HEK293 (cell line): Measurements from ENCODE around the gene TMEM234.

ENCODE experiments used
- AEBP2 ChIP-seq: fragments of 450-650 bp; formaldehyde crosslinking; IDR thresholded peaks from 2 replicates; pipeline ENCODE4 v1.5.1; 2016; ENCODE audit warnings: missing biosample characterization, missing genetic modification characterization, borderline replicate concordance
- BCL11B ChIP-seq: fragments of 450-650 bp; formaldehyde crosslinking; IDR thresholded peaks from 2 replicates; pipeline ENCODE4 v1.5.1; 2016; ENCODE audit warnings: low read depth, missing biosample characterization, missing genetic modification characterization
- EGR2 ChIP-seq: fragments of 450-650 bp; formaldehyde crosslinking; IDR thresholded peaks from 2 replicates; pipeline ENCODE4 v1.5.1; 2016; ENCODE audit warnings: low read depth, missing biosample characterization, missing genetic modification characterization
- ZBTB8A ChIP-seq: fragments of 450-650 bp; formaldehyde crosslinking; IDR thresholded peaks from 2 replicates; pipeline ENCODE4 v1.5.1; 2016; ENCODE audit warnings: missing biosample characterization, missing genetic modification characterization
- ZEB2 ChIP-seq: fragments of 450-650 bp; formaldehyde crosslinking; IDR thresholded peaks from 2 replicates; pipeline ENCODE4 v1.5.1; 2016; ENCODE audit warnings: missing biosample characterization, missing genetic modification characterization
- ZNF157 ChIP-seq: fragments of 450-650 bp; formaldehyde crosslinking; IDR thresholded peaks from 2 replicates; pipeline ENCODE4 v1.5.1; 2016; ENCODE audit warnings: missing biosample characterization, missing genetic modification characterization
- ZNF223 ChIP-seq: fragments of 450-650 bp; formaldehyde crosslinking; IDR thresholded peaks from 2 replicates; pipeline ENCODE4 v1.5.1; 2016; ENCODE audit warnings: missing biosample characterization, missing genetic modification characterization
- ZNF239 ChIP-seq: fragments of 450-650 bp; formaldehyde crosslinking; IDR thresholded peaks from 2 replicates; pipeline ENCODE4 v1.5.1; 2016; ENCODE audit warnings: missing biosample characterization, missing genetic modification characterization
- ZNF26 ChIP-seq: fragments of 450-650 bp; formaldehyde crosslinking; IDR thresholded peaks from 2 replicates; pipeline ENCODE4 v1.5.1; 2016; ENCODE audit warnings: missing biosample characterization, missing genetic modification characterization
- ZNF311 ChIP-seq: fragments of 450-650 bp; formaldehyde crosslinking; IDR thresholded peaks from 2 replicates; pipeline ENCODE4 v1.5.1; 2017; ENCODE audit warnings: missing biosample characterization, missing genetic modification characterization, borderline replicate concordance
- ZNF324 ChIP-seq: fragments of 450-650 bp; formaldehyde crosslinking; IDR thresholded peaks from 2 replicates; pipeline ENCODE4 v1.5.1; 2016; ENCODE audit warnings: missing biosample characterization, missing genetic modification characterization
- ZNF335 ChIP-seq: fragments of 450-650 bp; formaldehyde crosslinking; conservative IDR thresholded peaks from 2 replicates; pipeline ENCODE4 v1.5.1; 2016; ENCODE audit warnings: missing biosample characterization, missing genetic modification characterization
- ZNF404 ChIP-seq: fragments of 450-650 bp; formaldehyde crosslinking; IDR thresholded peaks from 2 replicates; pipeline ENCODE4 v1.5.1; 2017; ENCODE audit warnings: missing biosample characterization, missing genetic modification characterization
- ZNF548 ChIP-seq: fragments of 450-650 bp; formaldehyde crosslinking; IDR thresholded peaks from 2 replicates; pipeline ENCODE4 v1.5.1; 2016; ENCODE audit warnings: missing biosample characterization, missing genetic modification characterization
- ZNF600 ChIP-seq: fragments of 450-650 bp; formaldehyde crosslinking; IDR thresholded peaks from 2 replicates; pipeline ENCODE4 v1.5.1; 2016; ENCODE audit warnings: missing biosample characterization, missing genetic modification characterization
- ZNF624 ChIP-seq: fragments of 450-650 bp; formaldehyde crosslinking; IDR thresholded peaks from 2 replicates; pipeline ENCODE4 v1.5.1; 2017; ENCODE audit warnings: missing biosample characterization, missing genetic modification characterization
- ZNF654 ChIP-seq: fragments of 450-650 bp; formaldehyde crosslinking; IDR thresholded peaks from 2 replicates; pipeline ENCODE4 v1.5.1; 2016; ENCODE audit warnings: low read depth, missing biosample characterization, missing genetic modification characterization
- ZNF677 ChIP-seq: fragments of 450-650 bp; IDR thresholded peaks from 2 replicates; pipeline ENCODE4 v1.5.0; 2018; ENCODE audit warnings: missing biosample characterization, mild to moderate bottlenecking, missing genetic modification characterization, moderate library complexity
- TF ChIP-seq, protein P1 (sequence below): fragments of 450-650 bp; formaldehyde crosslinking; IDR thresholded peaks from 2 replicates; pipeline ENCODE4 v1.5.1; 2016; ENCODE audit warnings: missing biosample characterization, missing genetic modification characterization
- TF ChIP-seq, protein P2 (sequence below): fragments of 450-650 bp; formaldehyde crosslinking; IDR thresholded peaks from 2 replicates; pipeline ENCODE4 v1.5.1; 2016; ENCODE audit warnings: missing biosample characterization, missing genetic modification characterization
- TF ChIP-seq, protein P3 (sequence below): fragments of 450-650 bp; formaldehyde crosslinking; conservative IDR thresholded peaks from 2 replicates; pipeline ENCODE4 v1.5.1; 2016; ENCODE audit warnings: low read depth, missing biosample characterization, missing genetic modification characterization

Gene TMEM234

GRCh38 chr1:32247983-32248889, 26.1 kb upstream of the TMEM234 start (continued):
- TF ChIP-seq ZNF624: no peak
- TF ChIP-seq ZNF548: no peak
- no peak for TF ChIP-seq ZNF26 (tag by site-specific recombination)
- TF ChIP-seq ZNF404 (tag by site-specific recombination): no peak
- no peak for TF ChIP-seq ZNF311 (tag by site-specific recombination)
- TF ChIP-seq, protein P1, sequence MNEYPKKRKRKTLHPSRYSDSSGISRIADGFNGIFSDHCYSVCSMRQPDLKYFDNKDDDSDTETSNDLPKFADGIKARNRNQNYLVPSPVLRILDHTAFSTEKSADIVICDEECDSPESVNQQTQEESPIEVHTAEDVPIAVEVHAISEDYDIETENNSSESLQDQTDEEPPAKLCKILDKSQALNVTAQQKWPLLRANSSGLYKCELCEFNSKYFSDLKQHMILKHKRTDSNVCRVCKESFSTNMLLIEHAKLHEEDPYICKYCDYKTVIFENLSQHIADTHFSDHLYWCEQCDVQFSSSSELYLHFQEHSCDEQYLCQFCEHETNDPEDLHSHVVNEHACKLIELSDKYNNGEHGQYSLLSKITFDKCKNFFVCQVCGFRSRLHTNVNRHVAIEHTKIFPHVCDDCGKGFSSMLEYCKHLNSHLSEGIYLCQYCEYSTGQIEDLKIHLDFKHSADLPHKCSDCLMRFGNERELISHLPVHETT (tag by site-specific recombination): peak; percentile 69; the same call in 1 of the 2 replicates
- TF ChIP-seq ZNF654: no peak
- TF ChIP-seq ZNF223 (tag by site-specific recombination): no peak
- TF ChIP-seq ZNF157 (tag by site-specific recombination): no peak
- TF ChIP-seq AEBP2 (tag by site-specific recombination): no peak
- peak; percentile 88 for TF ChIP-seq ZNF600 (tag by site-specific recombination)
- TF ChIP-seq ZBTB8A (tag by site-specific recombination): no peak
- TF ChIP-seq ZNF324: no peak
- no peak for TF ChIP-seq EGR2 (tag by site-specific recombination)
- no peak for TF ChIP-seq ZNF677 (tag by site-specific recombination)
- TF ChIP-seq ZNF335: peak; percentile 85
- TF ChIP-seq BCL11B: peak; percentile 54; the same call in 1 of the 2 replicates
- no peak for TF ChIP-seq ZNF239 (tag by site-specific recombination)
- TF ChIP-seq ZEB2 (tag by site-specific recombination): peak; percentile 77
- TF ChIP-seq, protein P2, sequence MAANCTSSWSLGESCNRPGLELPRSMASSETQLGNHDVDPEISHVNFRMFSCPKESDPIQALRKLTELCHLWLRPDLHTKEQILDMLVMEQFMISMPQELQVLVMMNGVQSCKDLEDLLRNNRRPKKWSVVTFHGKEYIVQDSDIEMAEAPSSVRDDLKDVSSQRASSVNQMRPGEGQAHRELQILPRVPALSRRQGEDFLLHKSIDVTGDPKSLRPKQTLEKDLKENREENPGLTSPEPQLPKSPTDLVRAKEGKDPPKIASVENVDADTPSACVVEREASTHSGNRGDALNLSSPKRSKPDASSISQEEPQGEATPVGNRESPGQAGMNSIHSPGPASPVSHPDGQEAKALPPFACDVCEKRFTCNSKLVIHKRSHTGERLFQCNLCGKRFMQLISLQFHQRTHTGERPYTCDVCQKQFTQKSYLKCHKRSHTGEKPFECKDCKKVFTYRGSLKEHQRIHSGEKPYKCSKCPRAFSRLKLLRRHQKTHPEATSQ: peak; percentile 74; the same call in 1 of the 2 replicates
- TF ChIP-seq, protein P3, sequence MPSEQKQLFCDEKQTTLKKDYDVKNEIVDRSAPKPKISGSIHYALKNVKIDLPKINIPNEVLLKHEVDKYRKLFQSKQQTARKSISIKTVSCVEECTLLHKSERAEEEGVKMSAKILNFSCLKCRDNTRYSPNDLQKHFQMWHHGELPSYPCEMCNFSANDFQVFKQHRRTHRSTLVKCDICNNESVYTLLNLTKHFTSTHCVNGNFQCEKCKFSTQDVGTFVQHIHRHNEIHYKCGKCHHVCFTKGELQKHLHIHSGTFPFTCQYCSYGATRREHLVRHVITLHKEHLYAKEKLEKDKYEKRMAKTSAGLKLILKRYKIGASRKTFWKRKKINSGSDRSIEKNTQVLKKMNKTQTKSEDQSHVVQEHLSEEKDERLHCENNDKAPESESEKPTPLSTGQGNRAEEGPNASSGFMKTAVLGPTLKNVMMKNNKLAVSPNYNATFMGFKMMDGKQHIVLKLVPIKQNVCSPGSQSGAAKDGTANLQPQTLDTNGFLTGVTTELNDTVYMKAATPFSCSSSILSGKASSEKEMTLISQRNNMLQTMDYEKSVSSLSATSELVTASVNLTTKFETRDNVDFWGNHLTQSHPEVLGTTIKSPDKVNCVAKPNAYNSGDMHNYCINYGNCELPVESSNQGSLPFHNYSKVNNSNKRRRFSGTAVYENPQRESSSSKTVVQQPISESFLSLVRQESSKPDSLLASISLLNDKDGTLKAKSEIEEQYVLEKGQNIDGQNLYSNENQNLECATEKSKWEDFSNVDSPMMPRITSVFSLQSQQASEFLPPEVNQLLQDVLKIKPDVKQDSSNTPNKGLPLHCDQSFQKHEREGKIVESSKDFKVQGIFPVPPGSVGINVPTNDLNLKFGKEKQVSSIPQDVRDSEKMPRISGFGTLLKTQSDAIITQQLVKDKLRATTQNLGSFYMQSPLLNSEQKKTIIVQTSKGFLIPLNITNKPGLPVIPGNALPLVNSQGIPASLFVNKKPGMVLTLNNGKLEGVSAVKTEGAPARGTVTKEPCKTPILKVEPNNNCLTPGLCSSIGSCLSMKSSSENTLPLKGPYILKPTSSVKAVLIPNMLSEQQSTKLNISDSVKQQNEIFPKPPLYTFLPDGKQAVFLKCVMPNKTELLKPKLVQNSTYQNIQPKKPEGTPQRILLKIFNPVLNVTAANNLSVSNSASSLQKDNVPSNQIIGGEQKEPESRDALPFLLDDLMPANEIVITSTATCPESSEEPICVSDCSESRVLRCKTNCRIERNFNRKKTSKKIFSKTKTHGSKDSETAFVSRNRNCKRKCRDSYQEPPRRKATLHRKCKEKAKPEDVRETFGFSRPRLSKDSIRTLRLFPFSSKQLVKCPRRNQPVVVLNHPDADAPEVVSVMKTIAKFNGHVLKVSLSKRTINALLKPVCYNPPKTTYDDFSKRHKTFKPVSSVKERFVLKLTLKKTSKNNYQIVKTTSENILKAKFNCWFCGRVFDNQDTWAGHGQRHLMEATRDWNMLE: no peak
